Lower lobe of right lung (tissue), 2 donors: ENCODE results near the gene RAET1G. TPM values are rescaled to one million over a fixed set of nuclear protein-coding genes. Genes with fewer than 3 reads are reported as not detected.

Experiments used
- ATAC-seq, 2 donors: fragments of 200-7000 bp; cut with Tn5 transposase; one replicate each; pipeline ENCODE4 v1.9.1; 2020 to 2022; ENCODE audit warnings: mild to moderate bottlenecking in 2 of 2, moderate library complexity in 2 of 2
- DNase-seq: peaks from one replicate; pipeline ENCODE4 v3.0.0-alpha.2; 2020
- H3K27ac ChIP-seq: fragments of 200-600 bp; one replicate; pipeline ENCODE4 v1.8.0; 2022
- H3K27me3 ChIP-seq: fragments of 200-600 bp; one replicate; pipeline ENCODE4 v1.8.0; 2022; ENCODE audit warnings: low read depth
- H3K36me3 ChIP-seq: fragments of 200-600 bp; one replicate; pipeline ENCODE4 v1.8.0; 2022; ENCODE audit warnings: mild to moderate bottlenecking
- H3K4me1 ChIP-seq: fragments of 200-600 bp; one replicate; pipeline ENCODE4 v1.8.0; 2022
- H3K4me3 ChIP-seq: fragments of 200-600 bp; one replicate; pipeline ENCODE4 v1.8.0; 2022; ENCODE audit warnings: mild to moderate bottlenecking
- H3K9me3 ChIP-seq: fragments of 200-600 bp; one replicate; pipeline ENCODE4 v1.8.0; 2022
- intact Hi-C: fragments of 100-400 bp; cut with DNase I; formaldehyde crosslinking; loops from one replicate; pipeline ENCODE4 v1.11.0; 2022
- total RNA-seq: library from RNA; stranded (reverse); fragmentation: NEBNext Ultra II Directional; extraction: Animal tissue kit (Norgen Biotek cat#: 25700); gene quantifications from one replicate; pipeline ENCODE4 v1.2.1, GENCODE V29; 2021
- TF ChIP-seq, protein P1 (sequence below): fragments of 200-600 bp; IDR thresholded peaks from one replicate; pipeline ENCODE4 v1.8.0; 2022; ENCODE audit warnings: antibody characterized with exemption, mild to moderate bottlenecking
- donor health status: DM: no; HTN: yes; CAD: no; lungs with severe emphysema.

Gene RAET1G
- total RNA-seq, 1 donor from 2014 or later = 0.83 TPM

GRCh38 chr6:149888659-149889058, 34.3 kb downstream of the RAET1G start:
- Histone ChIP-seq H3K9me3 (no peaks in the 10 kb centered on the region), H3K4me1 (no peaks in the 10 kb centered on the region), H3K36me3 (no peaks in the 10 kb centered on the region), H3K4me3 (no peak overlapping the region), H3K27ac (no peak overlapping the region), H3K27me3 (no peaks in the 10 kb centered on the region)
- ATAC-seq = no peak
- TF ChIP-seq, protein P1, sequence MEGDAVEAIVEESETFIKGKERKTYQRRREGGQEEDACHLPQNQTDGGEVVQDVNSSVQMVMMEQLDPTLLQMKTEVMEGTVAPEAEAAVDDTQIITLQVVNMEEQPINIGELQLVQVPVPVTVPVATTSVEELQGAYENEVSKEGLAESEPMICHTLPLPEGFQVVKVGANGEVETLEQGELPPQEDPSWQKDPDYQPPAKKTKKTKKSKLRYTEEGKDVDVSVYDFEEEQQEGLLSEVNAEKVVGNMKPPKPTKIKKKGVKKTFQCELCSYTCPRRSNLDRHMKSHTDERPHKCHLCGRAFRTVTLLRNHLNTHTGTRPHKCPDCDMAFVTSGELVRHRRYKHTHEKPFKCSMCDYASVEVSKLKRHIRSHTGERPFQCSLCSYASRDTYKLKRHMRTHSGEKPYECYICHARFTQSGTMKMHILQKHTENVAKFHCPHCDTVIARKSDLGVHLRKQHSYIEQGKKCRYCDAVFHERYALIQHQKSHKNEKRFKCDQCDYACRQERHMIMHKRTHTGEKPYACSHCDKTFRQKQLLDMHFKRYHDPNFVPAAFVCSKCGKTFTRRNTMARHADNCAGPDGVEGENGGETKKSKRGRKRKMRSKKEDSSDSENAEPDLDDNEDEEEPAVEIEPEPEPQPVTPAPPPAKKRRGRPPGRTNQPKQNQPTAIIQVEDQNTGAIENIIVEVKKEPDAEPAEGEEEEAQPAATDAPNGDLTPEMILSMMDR = no peak
- DNase-seq = no peak
- intact Hi-C loops = no loop called here

DNA sequence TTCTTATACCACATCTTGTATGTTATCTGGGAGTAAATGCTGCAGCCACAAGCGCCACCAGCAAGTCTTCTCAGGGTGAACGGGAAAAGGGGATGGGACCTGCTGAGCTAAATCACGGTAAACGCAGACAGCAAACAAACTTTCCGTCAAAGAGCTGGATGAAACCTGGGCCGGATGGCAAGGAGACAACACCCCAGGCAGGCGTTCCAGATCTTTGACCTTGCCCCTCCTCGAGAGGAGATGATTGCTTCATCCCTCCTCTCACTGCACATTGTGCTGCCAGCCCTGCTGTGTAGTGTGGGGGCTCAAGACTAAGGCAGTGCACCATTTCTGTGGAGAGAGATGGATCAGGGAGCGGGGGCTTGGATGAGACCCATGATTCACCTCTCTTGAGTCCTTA, 34.8 kb downstream of the RAET1G start:
- Histone ChIP-seq H3K36me3 (no peaks in the 10 kb centered on the region), H3K4me1 (no peaks in the 10 kb centered on the region), H3K27me3 (no peaks in the 10 kb centered on the region), H3K27ac (no peak overlapping the region), H3K9me3 (no peaks in the 10 kb centered on the region), H3K4me3 (no peak overlapping the region)
- TF ChIP-seq, protein P1 = no peak
- intact Hi-C loops = no loop called here
- DNase-seq (no peak), ATAC-seq (no peak)

DNA sequence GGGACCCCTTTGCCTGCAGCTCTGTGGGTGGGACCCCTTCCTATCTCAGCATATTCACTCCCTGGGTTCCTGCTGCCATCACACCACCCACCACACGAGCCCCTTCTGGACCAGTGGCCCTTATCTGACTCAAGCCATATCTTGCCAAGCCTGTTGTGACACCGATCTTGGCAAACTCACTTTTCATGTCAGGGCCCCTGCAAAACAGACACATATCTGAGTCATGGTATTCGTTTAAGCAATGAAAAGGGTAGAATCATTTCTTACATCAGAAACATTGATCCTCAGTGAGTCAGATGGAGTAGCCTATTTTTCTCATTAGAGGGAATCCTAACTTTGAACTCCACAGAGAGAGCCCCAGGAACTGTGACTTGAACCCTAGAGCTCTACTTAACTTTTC, 35.6 kb downstream of the RAET1G start:
- TF ChIP-seq, protein P1 = no peak
- Histone ChIP-seq H3K36me3 (no peaks in the 10 kb centered on the region), H3K27me3 (no peaks in the 10 kb centered on the region), H3K27ac (no peak overlapping the region), H3K9me3 (no peaks in the 10 kb centered on the region), H3K4me3 (no peak overlapping the region), H3K4me1 (no peaks in the 10 kb centered on the region)
- intact Hi-C loops = no loop called here
- DNase-seq (no peak), ATAC-seq (no peak)

GRCh38 chr6:149885888-149886287, 37.0 kb downstream of the RAET1G start:
- Histone ChIP-seq H3K27me3 (no peaks in the 10 kb centered on the region), H3K4me1 (no peaks in the 10 kb centered on the region), H3K4me3 (no peak overlapping the region), H3K9me3 (no peaks in the 10 kb centered on the region), H3K36me3 (no peaks in the 10 kb centered on the region), H3K27ac (no peak overlapping the region)
- ATAC-seq (no peak), DNase-seq (no peak)
- intact Hi-C loops = no loop called here
- TF ChIP-seq, protein P1 = no peak

DNA sequence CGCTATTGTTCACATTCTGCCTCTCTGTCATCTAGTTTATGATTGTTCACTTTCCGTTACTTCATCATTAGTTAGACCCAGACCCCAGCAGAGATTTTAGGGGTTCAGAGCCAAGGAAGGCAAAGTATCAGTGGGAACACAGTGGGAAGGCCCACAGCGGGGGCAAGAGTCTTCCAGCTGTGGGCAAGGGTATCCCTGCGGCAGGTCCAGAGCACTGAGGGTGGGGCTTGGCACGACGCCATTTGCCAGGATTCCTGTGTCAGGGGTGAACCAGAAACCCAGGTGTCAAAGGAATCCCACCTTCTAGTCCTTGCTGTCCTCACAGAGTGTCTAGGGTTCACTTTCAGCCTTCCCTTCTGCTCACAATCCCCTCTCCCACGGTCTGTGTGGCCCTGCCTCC, 38.3 kb downstream of the RAET1G start:
- no peaks in the 10 kb centered on the region for H3K9me3 ChIP-seq
- intact Hi-C loops = no loop called here
- no peak overlapping the region for H3K4me3 ChIP-seq
- ATAC-seq (peak in 1 of 2 donors; percentile 18), DNase-seq (no peak)
- TF ChIP-seq, protein P1 = no peak
- H3K27me3 ChIP-seq = no peaks in the 10 kb centered on the region
- H3K36me3 ChIP-seq = no peaks in the 10 kb centered on the region
- no peaks in the 10 kb centered on the region for H3K4me1 ChIP-seq
- no peak overlapping the region for H3K27ac ChIP-seq

DNA sequence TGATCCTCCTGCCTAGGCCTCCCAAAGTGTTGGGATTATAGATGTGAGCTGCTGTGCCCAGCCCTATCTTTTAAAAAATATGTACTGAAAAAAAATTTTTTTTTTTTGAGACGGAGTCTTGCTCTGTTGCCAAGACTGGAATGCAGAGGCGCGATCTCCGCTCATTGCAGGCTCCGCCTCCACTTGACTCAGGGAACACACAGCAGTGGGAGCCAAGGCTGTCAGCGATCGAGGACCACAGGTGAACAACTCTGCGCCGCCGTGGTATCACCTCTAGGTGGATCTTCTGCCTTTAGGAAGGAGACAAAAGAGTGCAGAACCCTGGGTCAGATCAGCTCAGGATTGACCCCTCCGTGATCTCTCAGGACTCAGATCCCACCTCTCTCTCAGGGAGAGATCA, 38.7 kb downstream of the RAET1G start:
- ATAC-seq (peak; percentile 83 to 93), DNase-seq (peak; percentile 79)
- H3K27ac ChIP-seq = no peak overlapping the region
- H3K4me1 ChIP-seq = no peaks in the 10 kb centered on the region
- no peaks in the 10 kb centered on the region for H3K27me3 ChIP-seq
- no peaks in the 10 kb centered on the region for H3K9me3 ChIP-seq
- no peaks in the 10 kb centered on the region for H3K36me3 ChIP-seq
- intact Hi-C loops = no loop called here
- TF ChIP-seq, protein P1 = no peak
- H3K4me3 ChIP-seq = no peak overlapping the region
